ENCODE data around the gene SPATA2L. TPM values are rescaled to one million over a fixed set of nuclear protein-coding genes. Genes with fewer than 3 reads are reported as not detected.
A peak's percentile ranks its signal among the peaks of the same experiment; 100 is the strongest.

Gene SPATA2L
- total RNA-seq, 1 experiment from 2014 or later, result 12.2 TPM

- TF ChIP-seq, protein P1, sequence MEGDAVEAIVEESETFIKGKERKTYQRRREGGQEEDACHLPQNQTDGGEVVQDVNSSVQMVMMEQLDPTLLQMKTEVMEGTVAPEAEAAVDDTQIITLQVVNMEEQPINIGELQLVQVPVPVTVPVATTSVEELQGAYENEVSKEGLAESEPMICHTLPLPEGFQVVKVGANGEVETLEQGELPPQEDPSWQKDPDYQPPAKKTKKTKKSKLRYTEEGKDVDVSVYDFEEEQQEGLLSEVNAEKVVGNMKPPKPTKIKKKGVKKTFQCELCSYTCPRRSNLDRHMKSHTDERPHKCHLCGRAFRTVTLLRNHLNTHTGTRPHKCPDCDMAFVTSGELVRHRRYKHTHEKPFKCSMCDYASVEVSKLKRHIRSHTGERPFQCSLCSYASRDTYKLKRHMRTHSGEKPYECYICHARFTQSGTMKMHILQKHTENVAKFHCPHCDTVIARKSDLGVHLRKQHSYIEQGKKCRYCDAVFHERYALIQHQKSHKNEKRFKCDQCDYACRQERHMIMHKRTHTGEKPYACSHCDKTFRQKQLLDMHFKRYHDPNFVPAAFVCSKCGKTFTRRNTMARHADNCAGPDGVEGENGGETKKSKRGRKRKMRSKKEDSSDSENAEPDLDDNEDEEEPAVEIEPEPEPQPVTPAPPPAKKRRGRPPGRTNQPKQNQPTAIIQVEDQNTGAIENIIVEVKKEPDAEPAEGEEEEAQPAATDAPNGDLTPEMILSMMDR (conservative IDR thresholded peaks at IDR 0.05; ENCODE audit: low read depth, low read length), result no peak
- TF ChIP-seq EZH2phosphoT487 (IDR thresholded peaks at IDR 0.05; ENCODE audit: borderline replicate concordance, low read length) (no peak), EZH2 (IDR thresholded peaks at IDR 0.05; ENCODE audit: low read length, unreplicated experiment) (no peak)
Observed at GRCh38 chr16:89727406-89728120, 26.1 kb upstream of the SPATA2L start.

GRCh38 chr16:89723279-89724250, 22.1 kb upstream of the SPATA2L start:
- Histone ChIP-seq H3K27ac (ENCODE audit: low read length) (no peak overlapping the region), H3K79me2 (ENCODE audit: low read length) (peaks cover 26% of the 10 kb centered on the region), H3K4me2 (ENCODE audit: low read length) (peak overlapping the region; percentile 89), H3K27me3 (ENCODE audit: low read length) (no peaks in the 10 kb centered on the region), H3K36me3 (ENCODE audit: low read depth, low read length) (no peaks in the 10 kb centered on the region), H2AFZ (ENCODE audit: low read length) (no peak overlapping the region), H3K4me3 (ENCODE audit: low read length) (peak overlapping the region; percentile 72), H3F3A (ENCODE audit: low read length, unreplicated experiment) (no peaks in the 10 kb centered on the region), H3K4me1 (ENCODE audit: insufficient read depth, low read length) (peaks cover 21% of the 10 kb centered on the region), H3K9me3 (ENCODE audit: low read length) (no peaks in the 10 kb centered on the region), H3K9ac (ENCODE audit: low read length) (peak overlapping the region; percentile 80; the same call in 1 of the 2 replicates), H4K20me1 (ENCODE audit: low read length) (peaks cover 15% of the 10 kb centered on the region), H3K9me2 (replicated peaks; ENCODE audit: low read length) (no peaks in the 10 kb centered on the region)
- TF ChIP-seq, protein P1 (conservative IDR thresholded peaks at IDR 0.05; ENCODE audit: low read depth, low read length), result no peak
- TF ChIP-seq EZH2phosphoT487 (IDR thresholded peaks at IDR 0.05; ENCODE audit: borderline replicate concordance, low read length) (no peak), EZH2 (IDR thresholded peaks at IDR 0.05; ENCODE audit: low read length, unreplicated experiment) (no peak)
- ATAC-seq (no peak), DNase-seq (no peak)
- CTCF ChIA-PET, result interaction anchor here (0.5 kb wide), 1 partner anchor 115 kb away, joined by 3 read pairs; no protein-coding TSS in a partner anchor
- BruUV-seq (replicated peaks), result no TSS peak
- intact Hi-C loops (cut with micrococcal nuclease), result no loop called here
- POLR2A ChIA-PET (ENCODE audit: unreplicated experiment), result no interaction called here

More at GRCh38 chr16:89727406-89728120, 26.1 kb upstream of the SPATA2L start:
- Histone ChIP-seq H3K36me3 (ENCODE audit: low read depth, low read length) (no peaks in the 10 kb centered on the region), H3K79me2 (ENCODE audit: low read length) (peaks cover 20% of the 10 kb centered on the region), H3K4me1 (ENCODE audit: insufficient read depth, low read length) (peaks cover 9% of the 10 kb centered on the region), H3K4me3 (ENCODE audit: low read length) (no peak overlapping the region), H3K27ac (ENCODE audit: low read length) (no peak overlapping the region), H3K4me2 (ENCODE audit: low read length) (no peak overlapping the region), H3K9me2 (replicated peaks; ENCODE audit: low read length) (no peaks in the 10 kb centered on the region), H3K27me3 (ENCODE audit: low read length) (no peaks in the 10 kb centered on the region), H3F3A (ENCODE audit: low read length, unreplicated experiment) (no peaks in the 10 kb centered on the region), H3K9me3 (ENCODE audit: low read length) (no peaks in the 10 kb centered on the region), H4K20me1 (ENCODE audit: low read length) (peaks cover 15% of the 10 kb centered on the region), H3K9ac (ENCODE audit: low read length) (no peak overlapping the region), H2AFZ (ENCODE audit: low read length) (no peak overlapping the region)
- CTCF ChIA-PET, result no interaction called here
- BruUV-seq (replicated peaks), result no TSS peak
- POLR2A ChIA-PET (ENCODE audit: unreplicated experiment), result no interaction called here
- ATAC-seq, result no peak
- DNase-seq, result no peak
- intact Hi-C loops (cut with micrococcal nuclease), result no loop called here
